Measurements from ENCODE around the gene U2SURP.
A peak's percentile ranks its signal among the peaks of the same experiment; 100 is the strongest.

The U2SURP gene

DNA sequence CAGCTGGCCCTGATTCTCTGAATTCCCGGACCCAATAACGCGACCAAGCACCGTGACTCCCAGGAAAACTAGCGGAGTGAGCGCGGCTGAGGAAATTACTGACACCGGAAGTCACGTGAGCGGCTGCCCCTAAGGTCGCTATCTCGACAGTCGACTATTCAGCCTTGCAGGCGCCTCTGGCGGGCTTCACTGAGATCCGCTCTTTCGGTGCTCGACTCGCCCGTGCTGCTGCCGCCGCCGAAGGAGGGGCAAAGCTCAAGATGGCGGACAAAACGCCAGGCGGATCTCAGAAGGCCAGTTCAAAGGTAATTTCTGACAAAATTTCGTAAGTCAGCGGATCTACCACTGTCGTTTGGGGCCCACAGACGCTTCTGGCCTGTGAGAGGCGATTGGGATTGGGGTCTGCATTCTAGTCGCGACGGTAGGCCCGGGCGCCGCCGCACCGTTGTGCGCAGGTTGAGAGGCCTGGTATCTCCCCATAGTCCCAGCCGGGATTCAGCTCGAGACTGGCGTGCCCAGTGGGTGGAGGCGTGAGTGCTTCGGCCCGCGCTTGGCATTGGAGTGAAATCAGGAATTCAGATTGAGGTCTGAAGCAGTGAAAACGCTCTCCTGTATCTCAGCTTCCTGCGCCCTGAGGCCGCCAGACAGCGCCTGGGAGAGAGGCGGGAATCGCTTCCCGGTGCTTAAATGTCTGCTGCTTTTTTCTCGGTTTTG lies at the start of gene U2SURP:
Gene U2SURP, plus strand, starts transcription at position 202 of the 714 bp plus-strand sequence. Its CDS starts 59 bp downstream, at position 261.
- DNase-seq (ENCODE audit: low read depth), result peak; percentile 87

- no peak for DNase-seq (ENCODE audit: low read depth)
Measured at GRCh38 chr3:142951794-142952193, 49.6 kb upstream of the U2SURP start.

- no peak for DNase-seq (ENCODE audit: low read depth)
Measured at GRCh38 chr3:142952272-142953193, 48.8 kb upstream of the U2SURP start.

GRCh38 chr3:142953443-142953842 lies 47.9 kb upstream of the U2SURP start:
- no peak for DNase-seq (ENCODE audit: low read depth)

DNA sequence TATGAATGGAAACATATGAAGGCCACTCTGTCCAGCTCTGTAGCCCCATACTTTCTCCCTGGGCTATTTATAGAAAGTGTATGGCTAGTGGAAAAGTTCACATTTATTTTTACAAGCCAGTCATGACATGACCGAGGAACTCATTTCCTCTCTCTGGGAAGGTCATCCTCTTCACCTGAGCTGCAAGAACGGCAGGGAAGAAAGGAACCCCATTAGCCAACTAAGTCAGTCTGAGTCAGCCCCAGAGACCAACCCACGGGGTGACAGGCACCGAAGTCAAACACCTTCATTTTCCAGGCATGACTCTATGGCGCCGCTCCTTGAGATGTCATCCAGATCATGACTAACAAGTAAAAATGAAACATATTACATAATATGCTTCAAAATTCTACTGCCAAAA lies 42.7 kb upstream of the U2SURP start:
- DNase-seq (ENCODE audit: low read depth), result peak; percentile 8

- no peak for DNase-seq (ENCODE audit: low read depth)
Measured at GRCh38 chr3:142960322-142960850, 41.0 kb upstream of the U2SURP start.

DNA sequence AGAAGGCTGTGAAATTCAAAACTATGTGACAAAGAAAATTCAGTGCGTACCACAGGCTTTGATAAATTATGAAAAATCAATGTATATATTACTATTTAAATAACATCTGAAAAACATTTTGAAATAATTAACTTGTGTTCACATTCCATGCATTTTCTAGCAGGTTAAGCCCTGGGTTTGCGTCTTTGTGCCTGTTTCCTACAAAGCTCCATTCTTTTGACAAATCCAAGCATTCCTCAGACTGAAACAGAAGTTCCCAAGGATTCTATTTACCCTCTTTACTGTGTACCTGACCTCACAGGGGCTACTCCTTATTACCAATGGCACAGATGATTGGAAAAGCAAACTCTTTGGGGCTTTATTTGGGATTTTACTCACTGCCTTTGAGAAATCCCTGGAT lies 39.8 kb upstream of the U2SURP start:
- no peak for DNase-seq (ENCODE audit: low read depth)

GRCh38 chr3:142962175-142962519 lies 39.2 kb upstream of the U2SURP start:
- no peak for DNase-seq (ENCODE audit: low read depth)

- DNase-seq (ENCODE audit: low read depth), result no peak
Measured at GRCh38 chr3:142962520-142963233, 38.7 kb upstream of the U2SURP start.

GRCh38 chr3:142963234-142963515 lies 38.2 kb upstream of the U2SURP start:
- DNase-seq (ENCODE audit: low read depth), result no peak

GRCh38 chr3:142963516-142964448 lies 37.6 kb upstream of the U2SURP start, which contains the start of gene PAQR9:
TSS of gene PAQR9 (minus strand) at chr3:142963674. CDS start at chr3:142963336, 338 bp downstream.
- DNase-seq (ENCODE audit: low read depth), result no peak

GRCh38 chr3:142965581-142965980 lies 35.8 kb upstream of the U2SURP start:
- no peak for DNase-seq (ENCODE audit: low read depth)

DNA sequence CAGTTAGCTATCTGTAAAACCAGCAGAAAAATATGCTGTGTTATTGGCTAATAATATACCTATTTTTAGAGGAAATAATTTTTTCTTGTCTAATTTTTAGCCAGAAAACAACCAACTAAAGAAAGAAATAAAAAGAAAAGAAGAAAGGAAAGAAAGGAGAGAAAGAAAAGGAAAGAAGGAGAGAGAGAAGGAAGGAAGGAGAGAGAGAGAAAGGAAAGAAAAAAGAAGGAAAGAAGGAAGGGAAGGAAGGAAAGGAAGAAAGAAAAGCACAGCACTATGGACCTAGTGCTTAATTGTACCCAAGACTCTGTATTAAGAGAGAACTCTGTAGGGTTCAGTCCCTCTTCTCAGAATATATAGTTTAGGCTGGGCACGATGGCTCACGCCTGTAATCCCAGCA lies 34.6 kb upstream of the U2SURP start:
- DNase-seq (ENCODE audit: low read depth), result no peak

DNA sequence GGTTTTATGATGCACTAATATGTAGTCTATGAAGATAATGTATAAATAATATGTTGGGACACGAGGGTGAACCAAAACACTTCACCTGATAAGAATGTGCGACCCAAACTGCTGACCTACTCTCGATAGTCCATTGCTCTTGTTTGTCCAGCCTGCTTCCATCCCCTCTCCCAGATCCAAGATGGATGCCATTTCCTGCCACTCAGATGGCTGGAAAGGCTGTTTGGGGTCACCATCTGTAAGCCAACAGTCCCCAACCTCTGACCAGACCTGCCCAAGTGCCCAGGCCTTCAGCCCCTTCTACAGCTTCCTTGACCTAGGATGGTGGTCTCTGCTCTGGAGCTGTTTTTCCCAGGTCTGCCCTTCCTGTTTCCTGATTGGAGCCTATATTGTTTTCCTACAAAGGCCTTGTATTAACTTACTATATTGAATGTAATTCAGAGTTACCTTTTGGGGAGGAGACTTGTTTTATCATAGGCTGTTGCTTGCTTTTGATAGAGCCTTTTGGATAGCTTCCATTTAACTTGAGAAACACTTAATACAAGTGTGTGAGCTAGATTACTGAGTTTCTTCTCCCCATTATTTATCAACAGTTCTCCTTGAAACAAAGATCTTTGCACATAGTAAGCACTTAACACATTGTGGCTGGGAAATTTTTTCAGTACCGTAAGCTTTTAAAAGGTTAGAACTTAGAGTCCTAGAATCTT lies 32.9 kb upstream of the U2SURP start:
- DNase-seq (ENCODE audit: low read depth), result no peak

- DNase-seq (ENCODE audit: low read depth), result no peak
Measured at GRCh38 chr3:142971431-142971830, 29.9 kb upstream of the U2SURP start.

DNA sequence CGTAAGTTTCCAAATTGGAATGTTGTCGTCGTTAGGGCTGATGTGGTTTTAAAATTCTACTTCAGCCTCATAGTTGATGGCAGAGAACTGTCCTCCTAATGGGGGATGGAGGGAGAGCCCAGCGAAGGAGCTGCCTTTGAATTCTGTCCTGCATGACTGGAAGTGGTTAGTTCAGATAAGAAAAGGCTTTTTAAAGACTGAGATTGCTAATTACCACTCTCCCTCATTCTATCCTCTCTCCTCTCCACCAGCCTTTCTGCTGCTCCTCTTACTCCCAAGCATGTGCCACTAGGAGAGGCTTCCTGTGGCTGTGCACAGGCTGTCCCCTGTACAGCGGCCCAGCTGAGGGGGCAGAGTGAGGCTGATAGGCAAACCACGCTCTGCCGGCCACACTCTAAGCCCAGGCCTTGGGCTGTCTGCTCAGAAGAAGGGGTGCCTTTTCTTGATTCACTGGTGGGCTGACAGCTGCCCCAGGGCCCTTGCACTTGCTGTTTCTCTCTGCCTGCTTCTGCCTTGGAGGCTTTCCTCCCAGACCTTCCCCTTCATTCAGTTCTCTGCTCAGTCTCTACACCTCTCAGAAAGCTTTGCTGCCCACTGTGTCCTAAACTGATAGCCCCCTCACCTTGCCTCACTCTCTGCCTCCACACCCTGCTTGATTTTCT lies 29.1 kb upstream of the U2SURP start:
- no peak for DNase-seq (ENCODE audit: low read depth)

GRCh38 chr3:142973217-142974009 lies 28.0 kb upstream of the U2SURP start:
- no peak for DNase-seq (ENCODE audit: low read depth)

GRCh38 chr3:142975316-142975995 lies 25.9 kb upstream of the U2SURP start:
- no peak for DNase-seq (ENCODE audit: low read depth)

Measured in activated T-cell treated with anti-CD3 and anti-CD28 coated beads for 24 hours (primary cell).